HG02763 (cell line): ENCODE measurements around the gene SLC35E4.

ENCODE experiments used
- ATAC-seq: cut with Tn5 transposase; IDR thresholded peaks from one replicate; pipeline ENCODE4 v1.9.1; 2021; ENCODE audit warnings: mild to moderate bottlenecking, moderate library complexity; ENCODE audit not compliant: unreplicated experiment

SLC35E4 gene

DNA sequence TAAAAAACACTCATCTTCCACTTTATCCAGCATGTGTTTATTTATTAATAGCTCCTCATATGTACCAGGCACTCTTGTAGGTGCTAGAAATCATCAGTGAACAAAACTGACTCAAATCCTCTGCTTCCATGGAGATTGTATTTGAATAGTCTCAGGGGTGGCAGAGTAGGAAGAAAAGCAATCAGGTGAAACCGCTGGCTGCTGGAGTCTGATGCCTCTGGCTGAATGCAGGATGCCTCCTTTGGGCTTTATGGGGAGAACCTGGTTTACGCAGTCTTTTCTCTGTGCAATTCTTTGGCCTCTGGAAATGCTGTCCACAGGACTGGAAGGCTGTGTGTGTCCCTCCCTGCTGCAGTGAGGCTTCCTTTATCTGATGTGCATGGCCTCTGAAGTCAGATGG is 46.2 kb downstream of the SLC35E4 start:
- no peak for ATAC-seq

DNA sequence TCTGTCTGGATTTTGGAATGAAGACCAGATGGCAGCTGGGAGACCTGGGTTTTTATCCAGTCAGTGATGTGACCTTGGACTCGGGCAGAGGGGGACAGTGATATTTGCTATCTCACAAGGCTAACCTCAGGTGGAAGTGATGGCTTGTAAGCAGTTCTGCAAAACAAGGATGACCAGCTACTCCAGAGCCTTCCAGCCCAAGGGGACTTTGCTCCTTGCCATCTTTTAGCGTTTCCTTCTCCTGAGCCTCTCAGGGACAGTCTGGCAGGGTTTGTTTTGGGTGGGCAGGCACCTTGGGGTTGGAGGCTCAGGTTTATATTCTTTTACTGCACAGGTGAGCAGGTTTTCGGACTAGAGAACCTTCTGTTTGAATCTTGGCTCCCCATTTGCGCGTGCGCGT is 49.6 kb downstream of the SLC35E4 start:
- no peak for ATAC-seq

DNA sequence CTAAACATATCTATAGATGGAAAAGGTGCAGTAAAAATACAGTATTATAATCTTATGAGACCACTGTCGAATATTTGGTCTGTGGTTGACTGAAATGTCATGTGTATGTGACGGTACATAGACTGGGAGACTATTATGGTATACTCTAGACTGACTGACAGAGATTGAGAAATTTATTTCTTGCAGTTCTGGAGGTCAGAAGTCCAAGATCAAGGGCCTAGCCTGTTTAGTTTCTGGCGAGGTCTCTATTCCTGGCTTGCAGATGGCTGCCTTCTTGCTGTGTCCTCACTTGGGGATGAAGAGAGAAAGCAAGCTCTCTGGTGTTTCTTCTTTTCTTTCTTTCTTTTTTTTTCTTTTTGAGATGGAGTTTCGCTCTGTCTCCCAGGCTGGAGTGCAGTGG is 51.8 kb downstream of the SLC35E4 start:
- ATAC-seq = no peak

DNA sequence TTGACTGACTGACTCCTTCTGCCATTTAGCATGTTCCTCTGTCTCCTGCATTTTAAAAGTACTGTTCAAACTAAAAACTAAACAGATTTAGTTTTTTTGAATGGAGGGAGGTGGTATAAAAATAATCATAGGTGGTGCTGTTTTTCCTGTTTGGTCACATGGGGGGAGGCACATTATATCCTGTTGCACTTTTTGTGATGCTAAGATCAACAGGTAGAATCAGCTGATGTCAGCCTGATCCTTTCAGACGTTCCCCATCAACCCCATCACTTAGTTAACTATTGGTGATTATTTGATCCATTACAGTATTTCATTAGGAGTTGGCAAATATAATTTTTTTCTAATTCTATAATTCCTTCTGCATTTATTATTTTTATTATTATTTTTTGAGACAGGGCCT is 54.0 kb downstream of the SLC35E4 start:
- ATAC-seq = no peak

DNA sequence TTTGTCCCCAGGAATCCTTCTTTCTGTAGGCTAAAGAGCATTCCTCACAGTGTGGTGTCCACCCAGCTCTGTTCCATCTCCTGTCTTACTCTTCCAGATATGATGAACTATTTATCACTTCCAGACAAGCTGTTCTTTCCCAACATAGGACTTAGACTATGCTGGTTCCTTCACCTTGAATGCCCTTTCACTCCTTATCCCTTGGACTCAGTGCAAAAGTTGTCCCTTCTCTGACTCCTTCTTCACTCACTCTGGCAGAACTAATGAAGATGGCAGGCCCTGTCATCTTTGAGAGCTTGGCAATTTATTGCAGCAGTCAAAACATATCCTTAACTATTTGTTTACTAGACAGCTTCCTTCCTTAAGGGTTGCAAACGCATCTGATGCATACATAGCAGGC is 55.6 kb downstream of the SLC35E4 start:
- no peak for ATAC-seq

DNA sequence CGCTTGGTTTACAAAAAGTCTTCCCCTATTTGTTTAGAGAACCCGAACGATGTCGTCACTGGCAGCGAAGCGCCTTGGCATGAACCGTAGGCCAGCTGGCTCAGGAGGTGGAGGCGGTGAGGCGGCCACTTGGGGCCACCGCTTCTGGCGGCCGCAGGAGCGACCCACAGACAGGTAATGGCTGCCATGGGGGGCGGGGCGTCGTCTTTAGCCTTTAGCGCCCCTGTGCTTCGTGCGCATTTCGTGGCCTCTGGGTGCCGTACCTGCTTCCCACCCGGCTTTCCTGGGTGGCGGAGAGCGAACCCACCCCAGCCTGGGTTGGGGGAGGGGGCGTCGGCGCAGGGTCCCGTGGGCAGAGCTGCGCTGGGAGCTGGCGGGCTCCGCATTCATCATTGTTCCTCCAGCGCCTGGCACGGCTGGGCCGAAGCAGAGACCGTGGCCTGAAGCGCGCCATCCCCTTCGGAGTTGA is 58.6 kb downstream of the SLC35E4 start:
- ATAC-seq = peak; percentile 42

DNA sequence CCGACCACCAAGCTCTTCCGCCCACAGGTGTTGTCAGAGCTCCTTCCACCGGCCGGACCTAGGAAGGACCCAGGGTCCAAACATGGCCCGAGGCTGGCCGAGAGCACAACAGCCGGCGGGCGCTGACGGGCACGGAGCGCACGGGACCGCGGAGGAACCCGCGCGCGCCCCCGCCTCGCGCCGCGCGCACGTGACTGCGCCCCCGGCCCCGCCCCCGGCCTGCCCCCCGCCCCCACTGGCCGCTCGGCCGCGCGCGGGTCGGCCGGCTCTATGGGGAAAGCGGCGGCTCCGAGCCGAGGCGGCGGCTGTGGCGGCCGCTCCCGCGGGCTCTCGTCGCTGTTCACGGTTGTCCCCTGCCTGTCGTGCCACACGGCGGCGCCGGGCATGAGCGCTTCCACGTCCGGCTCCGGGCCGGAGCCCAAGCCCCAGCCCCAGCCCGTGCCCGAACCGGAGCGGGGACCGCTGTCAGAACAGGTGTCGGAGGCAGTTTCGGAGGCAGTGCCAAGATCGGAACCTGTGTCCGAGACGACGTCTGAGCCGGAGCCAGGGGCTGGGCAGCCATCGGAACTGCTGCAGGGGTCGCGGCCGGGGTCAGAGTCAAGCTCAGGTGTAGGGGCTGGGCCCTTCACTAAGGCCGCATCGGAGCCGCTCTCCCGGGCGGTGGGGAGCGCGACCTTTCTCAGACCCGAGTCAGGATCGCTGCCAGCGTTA is 59.2 kb downstream of the SLC35E4 start, which contains the start of gene OSBP2:
Gene OSBP2 (plus strand): TSS at position 235 of the 711 bp plus-strand sequence. CDS start 36 bp downstream, at position 271.
- ATAC-seq = peak; percentile 43

DNA sequence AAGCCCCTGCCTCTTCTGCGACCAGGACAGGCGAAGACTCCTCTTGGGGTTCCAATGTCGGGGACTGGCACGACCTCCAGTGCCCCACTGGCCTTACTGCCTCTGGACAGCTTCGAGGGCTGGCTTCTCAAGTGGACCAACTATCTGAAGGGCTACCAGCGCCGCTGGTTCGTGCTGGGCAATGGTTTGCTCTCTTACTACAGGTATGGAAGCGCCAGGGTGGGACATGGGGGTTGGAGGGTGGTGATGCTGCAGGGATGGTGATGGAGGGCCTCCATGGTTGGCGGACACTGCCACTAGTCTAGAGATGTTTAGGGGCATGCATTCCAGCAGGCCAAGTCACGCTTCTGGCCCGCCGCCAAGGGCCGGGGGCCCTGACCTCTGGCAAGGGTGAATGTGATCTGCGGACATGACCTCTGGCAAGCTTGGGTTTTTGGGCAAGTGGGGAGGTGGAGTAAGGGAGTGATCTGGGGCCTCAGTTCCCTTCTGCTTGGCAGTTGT is 59.8 kb downstream of the SLC35E4 start:
- peak; percentile 6 for ATAC-seq

DNA sequence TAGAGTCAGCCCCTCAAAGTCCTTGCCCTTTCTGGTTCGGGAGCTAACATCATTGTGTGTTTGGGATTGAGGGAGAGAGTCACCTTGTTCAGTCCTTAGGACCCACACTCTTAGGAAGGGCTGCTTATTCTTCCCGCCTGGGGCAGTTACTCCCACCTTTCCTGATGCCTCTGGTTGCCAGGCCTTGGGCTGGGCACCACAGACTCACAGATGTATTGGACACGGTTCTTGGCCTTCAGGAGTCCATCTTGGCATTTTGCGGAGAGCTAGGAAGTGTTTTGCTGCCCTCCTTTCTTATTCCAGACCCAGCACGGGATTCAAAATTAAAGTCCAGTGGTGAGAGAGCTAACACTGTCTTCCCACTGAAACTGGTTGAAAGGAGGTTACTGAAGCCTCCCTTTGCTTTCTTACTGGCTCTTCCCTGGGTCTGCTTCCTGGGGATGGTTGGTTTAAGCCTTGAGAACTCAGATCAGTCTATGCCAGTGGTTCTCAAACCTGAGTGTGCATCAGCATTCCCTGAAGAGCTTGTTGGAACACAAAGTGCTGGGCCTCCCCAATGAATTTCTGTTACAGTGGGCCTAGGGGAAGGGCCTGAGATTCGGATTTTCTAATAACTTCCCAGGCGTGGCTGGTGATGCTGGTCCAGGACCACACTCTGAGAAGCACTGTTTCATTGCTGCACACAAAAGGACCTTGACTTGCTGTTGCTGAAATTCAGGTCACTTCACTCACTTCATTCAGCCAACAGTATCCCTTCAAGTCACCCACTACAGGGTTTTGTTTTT is 60.5 kb downstream of the SLC35E4 start:
- no peak for ATAC-seq
